H1 (cell line): Measurements from ENCODE around the gene RNF187. TPM values are rescaled to one million over a fixed set of nuclear protein-coding genes. Genes with fewer than 3 reads are reported as not detected.
A peak's percentile ranks its signal among the peaks of the same experiment; 100 is the strongest.

ENCODE experiments used
- CTCF ChIA-PET: fragments of 300-600 bp; sonication (Branson Sonifier 250); formaldehyde crosslinking; loops from one replicate; lab custom pipeline; 2021; ENCODE audit not compliant: partially characterized antibody; lab: Charles Lee
- POLR2A ChIA-PET: fragments of 300-600 bp; sonication (Branson Sonifier 250); formaldehyde crosslinking; loops from one replicate; lab custom pipeline; 2021; ENCODE audit warnings: inconsistent platforms; ENCODE audit not compliant: partially characterized antibody; lab: Charles Lee
- DNase-seq, 2 experiments: peaks; one replicate each; pipeline versions ENCODE4 v3.0.0 to v3.0.0-alpha.2; 2010 to 2022; ENCODE audit warnings: low spot score in 2 of 2, low read depth in 1 of 2, mixed read lengths in 1 of 2
- FAIRE-seq: peaks from 2 replicates; lab custom pipeline; 2011; peaks lifted over from hg19 to GRCh38; lab: Jason Lieb, UNC
- H2AFZ ChIP-seq: 2 replicates; pipeline ENCODE4 v1.8.1; 2012; ENCODE audit warnings: low read length, inconsistent platforms
- H2AK5ac ChIP-seq: 2 replicates; pipeline ENCODE4 v1.6.1; 2013; ENCODE audit warnings: low read depth, low read length
- H2BK120ac ChIP-seq: replicated peaks from 2 replicates; pipeline ENCODE3; 2013; ENCODE audit warnings: low read depth, low read length, inconsistent platforms
- H2BK12ac ChIP-seq: 2 replicates; pipeline ENCODE4 v1.6.1; 2013; ENCODE audit warnings: low read depth, low read length
- H2BK15ac ChIP-seq: 2 replicates; pipeline ENCODE4 v1.6.1; 2013; ENCODE audit warnings: low read length
- H2BK20ac ChIP-seq: 2 replicates; pipeline ENCODE4 v1.6.1; 2013; ENCODE audit warnings: low read length
- H2BK5ac ChIP-seq: 2 replicates; pipeline ENCODE4 v1.6.1; 2013; ENCODE audit warnings: low read depth, low read length
- H3K14ac ChIP-seq: 2 replicates; pipeline ENCODE4 v1.6.1; 2013; ENCODE audit warnings: inconsistent platforms; ENCODE audit not compliant: insufficient read length
- H3K18ac ChIP-seq: 2 replicates; pipeline ENCODE4 v1.6.1; 2013; ENCODE audit warnings: low read length; ENCODE audit errors: extremely low read depth
- H3K23ac ChIP-seq: 2 replicates; pipeline ENCODE4 v1.6.1; 2013; ENCODE audit warnings: inconsistent platforms; ENCODE audit not compliant: insufficient read length
- H3K23me2 ChIP-seq: 2 replicates; pipeline ENCODE4 v1.6.1; 2013; ENCODE audit warnings: low read depth, low read length
- H3K27ac ChIP-seq: 2 replicates; pipeline ENCODE4 v1.6.1; 2011; ENCODE audit warnings: low read depth, low read length, inconsistent platforms
- H3K27me3 ChIP-seq, 4 experiments: replicated peaks in 1 of 4; 1 replicate in 1 of 4; 2 replicates in 3 of 4; pipeline versions ENCODE4 v1.6.1 to v1.8.1; 2011 to 2013; ENCODE audit warnings: low read length in 3 of 4, mild to moderate bottlenecking in 3 of 4, inconsistent platforms in 2 of 4, mixed read lengths in 2 of 4, moderate library complexity in 1 of 4; ENCODE audit not compliant: control insufficient read depth in 3 of 4, insufficient read depth in 3 of 4; ENCODE audit errors: extremely low read depth in 1 of 4
- H3K36me3 ChIP-seq, 4 experiments: 2 replicates each; pipeline versions ENCODE4 v1.6.1 to v1.8.1; 2011 to 2013; ENCODE audit warnings: mild to moderate bottlenecking in 4 of 4, low read length in 3 of 4, moderate library complexity in 2 of 4, control low read depth in 1 of 4, inconsistent platforms in 1 of 4; ENCODE audit not compliant: insufficient read depth in 4 of 4, control insufficient read depth in 2 of 4
- H3K4ac ChIP-seq: replicated peaks from 2 replicates; pipeline ENCODE3; 2013; ENCODE audit warnings: low read length, low read depth, mixed read lengths, inconsistent platforms; ENCODE audit not compliant: insufficient read length
- H3K4me1 ChIP-seq, 4 experiments: replicated peaks in 1 of 4; 1 replicate in 1 of 4; 2 replicates in 3 of 4; pipeline versions ENCODE4 v1.6.1 to v1.8.1; 2011 to 2013; ENCODE audit warnings: low read length in 3 of 4, inconsistent platforms in 2 of 4, mixed read lengths in 1 of 4; ENCODE audit not compliant: insufficient read depth in 4 of 4, control insufficient read depth in 3 of 4
- H3K4me2 ChIP-seq, 2 experiments: 2 replicates each; pipeline versions ENCODE4 v1.6.1 to v1.8.1; 2011 to 2013; ENCODE audit warnings: low read depth in 2 of 2, low read length in 2 of 2, control low read depth in 1 of 2, inconsistent platforms in 1 of 2, mild to moderate bottlenecking in 1 of 2; ENCODE audit not compliant: insufficient read depth in 1 of 2
- H3K4me3 ChIP-seq, 4 experiments: fragments of 200-600, 300-600 bp in 1 of 4; sonication (generic), shearing (Covaris generic), sonication (Bioruptor Twin) in 1 of 4; 2 replicates each; pipeline versions ENCODE4 v1.5.1 to v1.8.1; 2011 to 2016; ENCODE audit warnings: low read length in 4 of 4, low read depth in 3 of 4, control low read depth in 2 of 4, inconsistent platforms in 2 of 4, mild to moderate bottlenecking in 2 of 4, mixed read lengths in 1 of 4, moderate library complexity in 1 of 4; ENCODE audit not compliant: insufficient read depth in 2 of 4; ENCODE audit errors: extremely low read depth in 1 of 4
- H3K56ac ChIP-seq: replicated peaks from 2 replicates; pipeline ENCODE3; 2013; ENCODE audit warnings: low read depth, mild to moderate bottlenecking, mixed read lengths, low read length, inconsistent platforms; ENCODE audit not compliant: insufficient read length
- H3K79me1 ChIP-seq: 2 replicates; pipeline ENCODE4 v1.6.1; 2013; ENCODE audit warnings: low read depth, low read length, control low read depth
- H3K79me2 ChIP-seq, 2 experiments: 2 replicates each; pipeline versions ENCODE4 v1.6.1 to v1.8.1; 2012 to 2013; ENCODE audit warnings: low read length in 2 of 2, mild to moderate bottlenecking in 2 of 2, inconsistent platforms in 1 of 2; ENCODE audit not compliant: insufficient read depth in 2 of 2, control insufficient read depth in 1 of 2
- H3K9ac ChIP-seq, 4 experiments: replicated peaks in 1 of 4; 1 replicate in 1 of 4; 2 replicates in 3 of 4; pipeline versions ENCODE4 v1.6.1 to v1.8.1; 2011 to 2013; ENCODE audit warnings: low read depth in 3 of 4, low read length in 3 of 4, control low read depth in 2 of 4, mild to moderate bottlenecking in 2 of 4, moderate library complexity in 2 of 4, inconsistent platforms in 1 of 4; ENCODE audit errors: extremely low read depth in 1 of 4
- H3K9me3 ChIP-seq, 2 experiments: 2 replicates each; pipeline versions ENCODE4 v1.6.1 to v1.8.1; 2012 to 2013; ENCODE audit warnings: mild to moderate bottlenecking in 2 of 2, moderate library complexity in 2 of 2, control low read depth in 1 of 2, inconsistent platforms in 1 of 2, low read depth in 1 of 2, low read length in 1 of 2, mixed read lengths in 1 of 2; ENCODE audit not compliant: insufficient read depth in 2 of 2
- H4K20me1 ChIP-seq, 2 experiments: replicated peaks in 1 of 2; 2 replicates each; pipeline versions ENCODE3 to v1.8.1; 2011 to 2013; ENCODE audit warnings: inconsistent platforms in 2 of 2, low read length in 2 of 2, mild to moderate bottlenecking in 1 of 2; ENCODE audit not compliant: insufficient read depth in 2 of 2, control insufficient read depth in 1 of 2
- H4K5ac ChIP-seq: 2 replicates; pipeline ENCODE4 v1.6.1; 2013; ENCODE audit warnings: low read length, low read depth, mixed read lengths, inconsistent platforms; ENCODE audit not compliant: insufficient read length
- H4K8ac ChIP-seq: 2 replicates; pipeline ENCODE4 v1.8.0; 2013; ENCODE audit warnings: mild to moderate bottlenecking, moderate library complexity, low read length, inconsistent platforms; ENCODE audit not compliant: insufficient read depth; ENCODE audit errors: extremely low read depth
- H4K91ac ChIP-seq: replicated peaks from 2 replicates; pipeline ENCODE3; 2013; ENCODE audit warnings: low read length, mixed read lengths, inconsistent platforms; ENCODE audit not compliant: insufficient read length
- CEBPB ChIP-seq: IDR thresholded peaks from 2 replicates; pipeline ENCODE4 v1.6.1; 2012; ENCODE audit warnings: low read depth, low read length
- POLR2AphosphoS5 ChIP-seq: IDR thresholded peaks from 2 replicates; pipeline ENCODE4 v1.6.1; 2011; ENCODE audit warnings: low read depth, low read length
- WGBS, 2 experiments: shearing (Covaris generic) in 1 of 2; methylation state at CpG; one replicate each; pipeline versions ENCODE4 v1.1.6 to v1.1.7; 2013 to 2015; ENCODE audit warnings: low lambda C conversion rate in 2 of 2, mixed read lengths in 2 of 2, inconsistent platforms in 1 of 2, low coverage in 1 of 2, missing lambda C conversion rate in 1 of 2; ENCODE audit not compliant: insufficient replicate concordance in 2 of 2, insufficient coverage in 1 of 2, insufficient read length in 1 of 2; ENCODE audit errors: extremely low coverage in 1 of 2, missing lambda C conversion rate in 1 of 2; 5-methylcytosine and 5-hydroxymethylcytosine counted together
- polyA plus RNA-seq, 7 experiments: library from polyadenylated mRNA; depleted of rRNA in 3 of 7; stranded (reverse) in 5 of 7; unstranded in 2 of 7; fragments of >200 nt in 5 of 7; fragments of 200-250 nt in 2 of 7; gene quantifications; 1 replicate in 5 of 7; 2 replicates in 1 of 7; 4 replicates in 1 of 7; pipeline versions ENCODE4 v1.2.1 to v1.2.3, GENCODE V29; 2011 to 2013; ENCODE audit warnings: missing spikeins in 2 of 7, mixed read lengths in 2 of 7
- total RNA-seq: library from RNA; stranded (reverse); fragmentation: NEBNext Ultra II Directional; extraction: Animal tissue kit (Norgen Biotek cat#: 25700); gene quantifications from 2 replicates; pipeline ENCODE4 v1.2.1, GENCODE V29; 2021

Gene RNF187
- total and polyA plus RNA-seq, 2 of the 8 experiments (the other 6 are each of a cell fraction or from before 2014, with no cell fraction given), result 47.0 to 113 TPM

GRCh38 chr1:228490120-228491078 lies 3.2 kb downstream of the RNF187 start:
- Histone ChIP-seq H3K18ac (no peak overlapping the region), H2BK12ac (peak overlapping the region; percentile 80; the same call in 1 of the 2 replicates), H3K14ac (no peak overlapping the region), H3K27me3 (no peaks in the 10 kb centered on the region), H4K91ac (no peak overlapping the region), H2BK15ac (no peak overlapping the region), H3K79me1 (peaks cover 16% of the 10 kb centered on the region), H3K4ac (no peak overlapping the region), H2AFZ (no peak overlapping the region), H3K79me2 (no peaks in the 10 kb centered on the region; a peak in 1 of 4 replicates), H4K8ac (no peak overlapping the region), H3K4me1 (peaks cover 0 to 10% (median 6%) of the 10 kb centered on the region in 4 experiments; a peak in 6 of 7 replicates), H2BK20ac (no peak overlapping the region), H2BK5ac (peak overlapping the region; percentile 63; the same call in 1 of the 2 replicates), H3K4me2 (peak overlapping the region in 1 of 2 experiments; percentile 37; a peak in 1 of 4 replicates), H3K23ac (no peak overlapping the region), H3K4me3 (no peak overlapping the region), H3K23me2 (peaks cover 12% of the 10 kb centered on the region), H2BK120ac (no peak overlapping the region), H2AK5ac (peak overlapping the region; percentile 48; the same call in 1 of the 2 replicates), H3K56ac (no peak overlapping the region), H3K9me3 (no peaks in the 10 kb centered on the region), H4K5ac (no peak overlapping the region), H3K36me3 (peaks cover 4 to 31% (median 15%) of the 10 kb centered on the region in 4 experiments; a peak in 7 of 8 replicates), H3K9ac (no peak overlapping the region), H4K20me1 (peaks cover 3 to 23% of the 10 kb centered on the region in 2 experiments), H3K27ac (no peak overlapping the region)
- ChIA-PET POLR2A (interaction anchor here (0.8 to 6.9 kb wide), 8 partner anchors 7 to 85 kb away, joined by 3 to 82 read pairs (median 4); partner anchors contain the start of genes TRIM11 and TRIM17), CTCF (interaction anchor here (0.6 to 1.8 kb wide), 5 partner anchors 11 to 83 kb away, joined by 3 to 13 read pairs (median 3); no protein-coding TSS in a partner anchor)
- TF ChIP-seq POLR2AphosphoS5, result no peak
- peak; percentile 62 for TF ChIP-seq CEBPB
- no peak for FAIRE-seq
- WGBS, 2 experiments, result 82% methylated on average over 6 of the region's 6 CpGs; no CpG with 5 or more reads in 1 of the 2 experiments
- no peak for DNase-seq
